Measurements from ENCODE around the gene SPTB. TPM values are rescaled to one million over a fixed set of nuclear protein-coding genes. Genes with fewer than 3 reads are reported as not detected.

The SPTB gene
- polyA plus RNA-seq, 3 donors from 2014 or later, result 0.29 TPM; not detected in 2

Other genes starting within 250 kb of the SPTB start
- 100 to 1,000 TPM in 1 of 3 donors, 10 to 100 TPM in 2; 36.8 to 216 (median 71.4) TPM for gene PLEKHG3, start 175.5 kb downstream of the SPTB start, polyA plus RNA-seq
- 100 to 1,000 TPM in 2 of 3 donors, 10 to 100 TPM in 1; 87.8 to 140 (median 124) TPM for gene CHURC1, start 34.5 kb upstream of the SPTB start, polyA plus RNA-seq
- gene GPX2, start 62.8 kb upstream of the SPTB start, polyA plus RNA-seq, result not detected
- 1 to 10 TPM in 2 of 3 donors, under 1 TPM in 1; 0.52 to 1.2 (median 1.1) TPM for gene RAB15, start 92.4 kb upstream of the SPTB start, polyA plus RNA-seq
- 1 to 10 TPM; 1.0 to 5.2 (median 1.6) TPM for gene FNTB, start 107.0 kb upstream of the SPTB start, polyA plus RNA-seq
- gene MAX, start 222.6 kb upstream of the SPTB start, polyA plus RNA-seq, result 100 to 1,000 TPM; 121 to 139 (median 135) TPM

All from immature natural killer cell (primary cell).